ENCODE measurements around the gene NCK2. TPM values are rescaled to one million over a fixed set of nuclear protein-coding genes. Genes with fewer than 3 reads are reported as not detected.
A peak's percentile ranks its signal among the peaks of the same experiment; 100 is the strongest.

Gene NCK2
- total RNA-seq, 2 experiments from 2014 or later: 51.6 to 54.1 TPM

DNA sequence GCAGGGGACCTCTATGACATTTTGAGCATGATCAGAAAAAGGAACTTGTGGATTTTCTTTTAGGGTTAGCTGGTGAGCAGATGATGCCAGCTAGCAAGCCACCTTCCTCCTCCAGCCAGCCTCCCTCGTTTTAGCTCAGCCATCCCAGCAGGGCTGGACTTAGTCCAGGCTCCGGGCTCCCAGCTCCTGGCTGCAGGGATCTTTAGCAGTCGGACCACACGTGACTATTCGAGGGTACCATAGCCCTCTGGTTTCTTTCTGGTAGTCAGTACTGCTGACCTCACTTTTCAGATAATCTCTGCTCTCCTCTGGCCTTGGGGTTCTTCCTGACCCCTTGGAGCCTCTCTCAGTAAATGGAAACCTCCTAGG is 31.8 kb downstream of the NCK2 start:
- ATAC-seq: peak; percentile 11
- Mint-ChIP-seq H3K9me3 (ENCODE audit: low read depth) (no peaks in the 10 kb centered on the region), H3K36me3 (peaks cover 19% of the 10 kb centered on the region), H3K4me3 (peak overlapping the region; percentile 59), H3K27ac (peak overlapping the region; percentile 81), H3K4me1 (peaks cover 87% of the 10 kb centered on the region), H3K27me3 (no peaks in the 10 kb centered on the region)
- CTCF ChIA-PET: interaction anchor here (1.2 to 4.4 kb wide), 3 partner anchors 11 to 29 kb away, joined by 3 to 35 read pairs (median 3); no protein-coding TSS in a partner anchor
- no peak for DNase-seq

DNA sequence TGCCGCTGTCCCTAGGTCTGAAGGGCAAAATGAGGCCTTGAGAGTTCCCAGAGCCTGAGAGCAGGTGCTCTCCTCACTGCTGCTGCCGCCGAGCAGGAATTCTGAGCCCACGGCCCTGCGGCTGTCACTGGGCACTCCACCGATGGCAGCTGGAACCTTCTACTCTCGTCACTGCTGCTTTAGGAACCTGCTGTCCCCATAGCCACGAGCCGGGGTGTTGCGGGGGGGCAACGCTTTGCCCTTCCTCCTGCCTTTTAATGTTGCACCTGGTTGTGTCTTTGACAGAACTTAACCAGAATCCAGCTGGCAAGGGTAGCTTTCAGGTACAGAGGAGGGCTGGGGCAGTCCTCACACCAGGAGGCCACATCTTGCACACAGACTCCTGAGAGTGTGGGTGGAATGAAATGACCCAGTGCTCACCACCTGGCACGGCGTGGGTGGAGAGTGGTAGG is 32.3 kb downstream of the NCK2 start:
- CTCF ChIA-PET: interaction anchor here (1.2 to 4.4 kb wide), 3 partner anchors 10 to 318 kb away, joined by 3 to 35 read pairs (median 3); no protein-coding TSS in a partner anchor
- Mint-ChIP-seq H3K4me1 (peaks cover 88% of the 10 kb centered on the region), H3K9me3 (ENCODE audit: low read depth) (no peaks in the 10 kb centered on the region), H3K4me3 (peak overlapping the region; percentile 59), H3K27ac (peak overlapping the region; percentile 81), H3K36me3 (peaks cover 19% of the 10 kb centered on the region), H3K27me3 (no peaks in the 10 kb centered on the region)
- peak; percentile 2 for ATAC-seq
- DNase-seq: no peak

GRCh38 chr2:105777506-105778055 is 32.9 kb downstream of the NCK2 start:
- Mint-ChIP-seq H3K4me3 (peak overlapping the region; percentile 59), H3K9me3 (ENCODE audit: low read depth) (no peaks in the 10 kb centered on the region), H3K27ac (peak overlapping the region; percentile 81), H3K27me3 (no peaks in the 10 kb centered on the region), H3K36me3 (peaks cover 17% of the 10 kb centered on the region), H3K4me1 (peaks cover 88% of the 10 kb centered on the region)
- no peak for DNase-seq
- no peak for ATAC-seq
- CTCF ChIA-PET: interaction anchor here (1.0 to 4.4 kb wide), 4 partner anchors 10 to 317 kb away, joined by 3 to 35 read pairs (median 3); no protein-coding TSS in a partner anchor

GRCh38 chr2:105778080-105778607 is 33.4 kb downstream of the NCK2 start:
- no peaks in the 10 kb centered on the region for H3K9me3 Mint-ChIP-seq (ENCODE audit: low read depth)
- ATAC-seq (no peak), DNase-seq (no peak)
- CTCF ChIA-PET: interaction anchor here (0.8 to 4.4 kb wide), 6 partner anchors 9 to 317 kb away, joined by 3 to 35 read pairs (median 4); no protein-coding TSS in a partner anchor
- peak overlapping the region; percentile 81 for H3K27ac Mint-ChIP-seq
- H3K4me3 Mint-ChIP-seq: no peak overlapping the region
- peaks cover 89% of the 10 kb centered on the region for H3K4me1 Mint-ChIP-seq
- H3K27me3 Mint-ChIP-seq: no peaks in the 10 kb centered on the region
- peaks cover 15% of the 10 kb centered on the region for H3K36me3 Mint-ChIP-seq

- Mint-ChIP-seq H3K9me3 (ENCODE audit: low read depth) (no peaks in the 10 kb centered on the region), H3K27ac (no peak overlapping the region), H3K27me3 (no peaks in the 10 kb centered on the region), H3K36me3 (peaks cover 8% of the 10 kb centered on the region), H3K4me1 (peaks cover 83% of the 10 kb centered on the region), H3K4me3 (no peak overlapping the region)
- CTCF ChIA-PET: interaction anchor here (0.7 to 1.4 kb wide), 3 partner anchors 9 to 18 kb away, joined by 3 to 6 read pairs (median 4); no protein-coding TSS in a partner anchor
- DNase-seq (no peak), ATAC-seq (no peak)
Measured at GRCh38 chr2:105779394-105779793, 34.7 kb downstream of the NCK2 start.

- no peak for ATAC-seq
- Mint-ChIP-seq H3K27me3 (no peaks in the 10 kb centered on the region), H3K4me3 (no peak overlapping the region), H3K9me3 (ENCODE audit: low read depth) (no peaks in the 10 kb centered on the region), H3K4me1 (peaks cover 82% of the 10 kb centered on the region), H3K27ac (peak overlapping the region; percentile 33), H3K36me3 (peaks cover 8% of the 10 kb centered on the region)
- CTCF ChIA-PET: no interaction called here
- DNase-seq: no peak
Measured at GRCh38 chr2:105780606-105781005, 35.9 kb downstream of the NCK2 start.

GRCh38 chr2:105781274-105781978 is 36.7 kb downstream of the NCK2 start:
- Mint-ChIP-seq H3K27me3 (no peaks in the 10 kb centered on the region), H3K4me1 (peaks cover 82% of the 10 kb centered on the region), H3K4me3 (no peak overlapping the region), H3K36me3 (peaks cover 8% of the 10 kb centered on the region), H3K27ac (no peak overlapping the region), H3K9me3 (ENCODE audit: low read depth) (no peaks in the 10 kb centered on the region)
- no peak for DNase-seq
- CTCF ChIA-PET: interaction anchor here (1.2 to 1.3 kb wide), 2 partner anchors 31 to 204 kb away, joined by 4 to 5 read pairs; no protein-coding TSS in a partner anchor
- no peak for ATAC-seq

- Mint-ChIP-seq H3K36me3 (peaks cover 8% of the 10 kb centered on the region), H3K27ac (peak overlapping the region; percentile 65), H3K4me3 (no peak overlapping the region), H3K27me3 (no peaks in the 10 kb centered on the region), H3K9me3 (ENCODE audit: low read depth) (no peaks in the 10 kb centered on the region), H3K4me1 (peaks cover 82% of the 10 kb centered on the region)
- DNase-seq (peak; percentile 40), ATAC-seq (no peak)
- CTCF ChIA-PET: interaction anchor here (0.7 to 1.4 kb wide), 4 partner anchors 30 to 413 kb away, joined by 3 to 5 read pairs (median 4); no protein-coding TSS in a partner anchor
Measured at GRCh38 chr2:105782123-105782522, 37.4 kb downstream of the NCK2 start.

- CTCF ChIA-PET: interaction anchor here (0.7 to 1.4 kb wide), 6 partner anchors 30 to 413 kb away, joined by 3 to 5 read pairs (median 3); no protein-coding TSS in a partner anchor
- DNase-seq: no peak
- Mint-ChIP-seq H3K36me3 (peaks cover 7% of the 10 kb centered on the region), H3K9me3 (ENCODE audit: low read depth) (no peaks in the 10 kb centered on the region), H3K4me3 (no peak overlapping the region), H3K4me1 (peaks cover 82% of the 10 kb centered on the region), H3K27me3 (no peaks in the 10 kb centered on the region), H3K27ac (peak overlapping the region; percentile 65)
- no peak for ATAC-seq
Measured at GRCh38 chr2:105782646-105783045, 37.9 kb downstream of the NCK2 start.

GRCh38 chr2:105783151-105783738 is 38.5 kb downstream of the NCK2 start:
- H3K27ac Mint-ChIP-seq: peak overlapping the region; percentile 65
- no peak for ATAC-seq
- no peak for DNase-seq
- no peaks in the 10 kb centered on the region for H3K9me3 Mint-ChIP-seq (ENCODE audit: low read depth)
- CTCF ChIA-PET: interaction anchor here (0.7 to 1.4 kb wide), 6 partner anchors 36 to 414 kb away, joined by 3 read pairs; no protein-coding TSS in a partner anchor
- H3K4me3 Mint-ChIP-seq: no peak overlapping the region
- peaks cover 83% of the 10 kb centered on the region for H3K4me1 Mint-ChIP-seq
- H3K36me3 Mint-ChIP-seq: peaks cover 7% of the 10 kb centered on the region
- H3K27me3 Mint-ChIP-seq: no peaks in the 10 kb centered on the region

- Mint-ChIP-seq H3K4me1 (peaks cover 85% of the 10 kb centered on the region), H3K27ac (peak overlapping the region; percentile 37), H3K9me3 (ENCODE audit: low read depth) (no peaks in the 10 kb centered on the region), H3K36me3 (peaks cover 7% of the 10 kb centered on the region), H3K27me3 (no peaks in the 10 kb centered on the region), H3K4me3 (no peak overlapping the region)
- DNase-seq (no peak), ATAC-seq (no peak)
- CTCF ChIA-PET: interaction anchor here (0.8 to 1.3 kb wide), 3 partner anchors 35 to 376 kb away, joined by 3 to 4 read pairs (median 3); no protein-coding TSS in a partner anchor
Measured at GRCh38 chr2:105783972-105784371, 39.3 kb downstream of the NCK2 start.

DNA sequence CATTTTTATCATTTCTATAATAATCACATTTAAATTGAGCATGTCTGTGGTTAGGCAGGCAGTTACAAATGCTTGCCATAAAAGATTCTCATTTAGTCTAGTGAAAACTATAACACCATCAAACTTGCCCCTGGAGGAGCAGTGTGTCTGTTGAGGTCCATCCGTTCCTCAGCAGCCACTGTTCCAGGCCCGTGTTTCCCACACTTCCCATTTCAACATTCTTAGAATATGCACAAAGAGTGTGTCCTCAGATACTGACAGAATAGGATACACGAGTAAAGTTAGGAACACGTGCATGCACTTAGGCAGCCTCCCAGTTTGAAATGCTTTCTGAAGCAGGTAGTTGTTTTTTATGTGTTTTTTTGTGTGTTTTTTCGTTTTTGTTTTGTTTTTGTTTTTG is 39.9 kb downstream of the NCK2 start:
- H3K27me3 Mint-ChIP-seq: no peaks in the 10 kb centered on the region
- CTCF ChIA-PET: interaction anchor here (0.8 kb wide), 1 partner anchor 35 kb away, joined by 4 read pairs; no protein-coding TSS in a partner anchor
- no peaks in the 10 kb centered on the region for H3K9me3 Mint-ChIP-seq (ENCODE audit: low read depth)
- ATAC-seq (no peak), DNase-seq (no peak)
- peaks cover 7% of the 10 kb centered on the region for H3K36me3 Mint-ChIP-seq
- H3K4me3 Mint-ChIP-seq: no peak overlapping the region
- no peak overlapping the region for H3K27ac Mint-ChIP-seq
- H3K4me1 Mint-ChIP-seq: peaks cover 87% of the 10 kb centered on the region
